Stimulated activated CD4-positive, alpha-beta T cell treated with anti-CD3 and anti-CD28 coated beads, Interleukin-12 subunit alpha, Interleukin-12 subunit beta, amount 100 ng/mL, for 4 hours (primary cell): Measurements from ENCODE around the gene POLR3C.
"Not testable (repeated sequence)": the region's sequence is repeated elsewhere in the genome, so short reads cannot be mapped to it uniquely, and the experiment has no call there.

ENCODE experiments used
- DNase-seq: peaks from one replicate; pipeline ENCODE4 v3.0.0-alpha.2; 2020

Gene POLR3C

DNA sequence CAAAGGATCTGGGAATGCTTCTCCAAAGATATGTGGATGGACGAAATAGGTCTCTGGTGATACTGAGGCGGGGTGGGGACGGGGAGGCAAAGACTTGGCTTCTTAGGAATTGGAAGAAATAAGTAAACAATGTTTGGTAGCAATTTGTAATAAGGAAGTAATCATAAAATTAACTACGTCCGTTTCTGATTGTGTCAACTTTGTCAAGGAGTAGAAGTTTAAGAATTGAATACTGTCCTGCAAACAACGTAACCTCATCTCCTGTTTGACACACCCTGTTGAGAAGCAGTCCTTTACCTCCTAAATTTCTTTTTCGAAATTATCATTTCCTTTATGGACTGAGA, 471 bp downstream of the POLR3C start:
- no peak for DNase-seq

DNA sequence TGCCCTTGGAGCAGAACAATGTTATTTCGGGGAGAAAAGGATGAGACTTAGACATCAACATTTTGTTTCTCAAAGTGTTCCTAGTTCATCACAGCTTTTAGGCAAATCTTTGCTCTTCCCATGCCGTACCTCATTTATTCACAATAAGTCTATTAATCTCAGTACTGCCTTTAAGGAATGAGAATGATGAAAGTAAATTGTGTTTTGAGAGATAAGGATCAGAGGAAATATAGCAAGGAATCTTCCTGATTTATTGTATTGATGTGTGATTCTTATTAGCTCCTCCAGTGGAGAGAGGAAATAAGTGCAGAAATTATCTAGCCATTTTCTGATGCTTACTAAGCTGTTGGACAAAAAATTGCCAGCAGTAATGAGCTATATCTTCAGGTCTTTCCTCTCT, 2.0 kb downstream of the POLR3C start:
- no peak for DNase-seq

DNA sequence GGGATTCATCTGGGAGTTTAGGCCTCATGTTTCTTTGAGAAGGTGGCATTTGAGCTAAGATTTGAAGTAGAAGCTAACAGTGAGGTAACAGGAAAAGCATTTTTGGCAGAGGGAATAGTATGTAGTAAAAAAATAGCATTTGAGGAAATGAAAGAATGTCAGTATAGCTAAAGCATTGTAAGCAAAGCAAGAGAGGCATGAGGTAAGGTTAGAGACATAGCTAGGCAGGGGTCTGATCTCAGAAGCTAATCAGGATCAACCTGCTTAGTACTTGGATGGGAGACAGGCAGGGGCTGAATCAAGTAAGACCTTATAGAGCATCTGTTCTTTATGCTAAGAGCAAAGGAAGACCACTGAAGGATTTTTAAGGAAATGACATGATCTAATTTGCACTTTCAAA, 4.0 kb downstream of the POLR3C start:
- DNase-seq = no peak

DNA sequence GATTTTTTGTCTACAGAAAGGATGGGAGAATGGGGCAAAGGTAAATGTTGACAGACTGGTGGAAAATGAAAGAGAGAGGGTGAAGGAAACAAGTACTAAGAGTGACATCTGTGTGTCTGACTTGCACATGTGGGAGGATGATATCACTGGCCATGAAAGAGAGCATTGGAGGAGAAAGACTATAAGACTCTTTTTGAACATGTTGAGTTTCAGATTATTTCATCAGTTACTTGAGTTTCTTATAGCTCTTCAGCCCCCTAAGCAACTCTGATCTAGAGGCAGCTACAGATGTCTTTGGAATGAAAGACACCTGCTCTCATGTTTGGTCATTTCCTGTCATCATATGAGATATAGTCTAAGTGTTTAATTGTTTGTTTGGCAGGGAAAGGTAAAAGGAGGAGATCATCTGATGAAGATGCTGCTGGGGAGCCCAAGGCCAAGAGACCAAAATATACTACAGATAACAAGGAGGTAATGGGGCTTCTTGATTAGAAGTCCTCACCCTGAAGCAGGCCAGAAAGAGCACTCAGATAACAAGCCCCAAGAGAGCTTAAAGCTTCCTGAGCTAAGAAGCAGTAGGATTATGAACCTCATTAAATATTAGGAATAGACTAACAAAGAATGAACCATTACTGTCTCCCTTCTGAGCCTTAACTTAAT, 4.5 kb downstream of the POLR3C start:
- DNase-seq = no peak

DNA sequence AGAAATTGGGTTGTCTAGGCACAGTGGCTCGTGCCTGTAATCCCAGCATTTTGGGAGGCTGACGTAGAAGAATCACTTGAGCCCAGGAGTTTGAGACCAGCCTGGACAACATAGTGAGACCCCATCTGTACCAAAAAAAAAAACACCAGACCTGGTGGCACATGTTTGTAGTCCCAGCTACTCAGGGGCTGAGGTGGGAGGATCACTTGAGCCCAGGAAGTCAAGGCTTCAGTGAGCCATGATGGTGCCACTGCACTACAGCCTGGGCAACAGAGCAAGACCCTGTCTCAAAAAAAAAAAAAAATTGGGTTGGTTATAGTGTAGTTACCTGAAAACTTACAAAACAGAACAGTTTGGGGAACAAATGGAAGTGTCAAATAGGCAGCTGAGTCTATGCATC, 6.8 kb downstream of the POLR3C start:
- DNase-seq = not testable (repeated sequence)

DNA sequence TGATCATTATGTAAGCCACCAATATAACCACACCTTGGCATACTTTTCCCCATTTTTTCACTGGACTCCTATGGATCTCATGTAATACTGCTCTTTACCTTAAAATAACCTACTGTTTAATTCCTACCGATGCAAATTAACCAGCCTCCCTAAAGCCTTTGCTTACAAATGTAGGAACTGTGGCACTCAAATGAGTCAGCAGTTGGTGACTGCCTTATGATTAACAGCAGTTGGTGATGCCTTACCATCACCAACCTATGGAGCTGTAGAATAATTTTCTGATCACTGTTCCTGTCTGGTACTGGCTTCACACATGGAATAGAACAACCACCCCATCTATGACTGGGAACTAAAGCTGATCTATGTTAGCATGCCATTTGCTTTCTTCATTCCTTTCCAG, 13.7 kb downstream of the POLR3C start:
- DNase-seq = no peak

DNA sequence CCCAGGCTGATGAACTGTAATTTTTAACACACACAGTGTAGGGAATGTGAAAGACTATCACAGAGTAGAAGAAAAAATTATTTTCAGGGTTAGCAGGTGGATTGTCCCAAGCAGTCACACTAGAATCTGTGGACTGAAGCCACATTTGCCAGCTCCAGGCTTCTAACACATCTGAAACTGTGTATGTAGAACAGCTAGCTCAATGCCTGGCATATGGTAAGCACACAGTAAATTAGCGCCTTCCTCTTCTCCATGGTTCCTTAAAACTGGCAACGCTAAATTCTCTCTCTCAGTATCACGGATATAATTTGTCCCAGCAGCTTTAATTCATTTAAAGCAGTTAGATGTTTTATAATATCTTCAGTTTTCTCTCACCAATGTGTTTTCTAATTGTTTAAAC, 19.0 kb downstream of the POLR3C start:
- no peak for DNase-seq

DNA sequence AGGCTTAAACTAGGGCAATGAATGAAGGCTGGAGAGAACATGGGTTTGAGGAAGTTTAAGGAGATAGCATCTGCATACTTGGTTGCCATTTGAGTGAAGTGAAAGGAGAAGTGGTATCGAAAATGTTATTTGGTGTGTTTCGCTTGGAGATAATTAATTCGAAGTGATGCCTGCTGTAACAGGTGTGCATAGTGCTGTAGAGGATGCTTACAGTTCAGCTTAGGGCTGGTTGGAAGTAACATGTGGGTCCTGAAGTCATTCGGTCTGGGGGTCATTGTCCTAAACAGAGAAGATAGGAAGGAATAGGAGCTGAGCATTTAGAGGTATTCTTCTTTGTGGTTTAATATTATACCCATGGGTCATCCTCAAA, 21.1 kb downstream of the POLR3C start:
- no peak for DNase-seq

DNA sequence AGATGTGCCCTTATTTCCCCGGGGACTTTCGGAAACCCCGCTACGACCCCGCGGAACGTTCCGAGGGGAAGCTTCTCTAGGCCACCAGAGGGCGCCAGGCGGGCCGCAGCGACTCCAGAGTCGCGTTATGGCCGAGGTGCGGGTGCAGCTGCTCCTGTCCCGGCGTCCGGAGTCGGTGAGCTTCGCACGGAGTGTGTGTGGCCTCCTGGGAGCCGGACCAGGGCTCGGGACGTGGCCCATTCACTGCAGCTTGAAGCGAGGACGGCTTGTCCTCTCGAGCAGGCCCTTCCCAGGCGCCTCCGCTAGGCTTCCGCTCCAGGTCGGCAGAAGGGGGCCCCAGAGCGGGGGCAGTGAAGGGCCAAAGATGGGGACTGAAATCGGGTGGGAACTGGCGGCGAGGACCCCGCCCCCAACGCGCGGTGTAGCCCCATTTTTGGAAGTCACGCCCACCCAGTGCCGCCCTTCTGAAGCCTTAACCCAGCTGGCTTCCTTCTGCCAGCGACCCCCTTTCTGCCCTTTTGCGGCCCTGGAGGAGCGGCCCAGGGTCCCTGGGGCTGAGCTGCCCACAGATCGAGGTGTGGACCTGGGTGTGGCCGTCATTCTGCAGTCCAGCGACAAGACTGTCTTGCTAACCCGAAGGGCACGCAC, 21.6 kb downstream of the POLR3C start, which contains the start of gene NUDT17:
Gene NUDT17 (plus strand): TSS at position 117 of the 648 bp plus-strand sequence. CDS start 11 bp downstream, at position 128.
- peak; percentile 75 for DNase-seq

DNA sequence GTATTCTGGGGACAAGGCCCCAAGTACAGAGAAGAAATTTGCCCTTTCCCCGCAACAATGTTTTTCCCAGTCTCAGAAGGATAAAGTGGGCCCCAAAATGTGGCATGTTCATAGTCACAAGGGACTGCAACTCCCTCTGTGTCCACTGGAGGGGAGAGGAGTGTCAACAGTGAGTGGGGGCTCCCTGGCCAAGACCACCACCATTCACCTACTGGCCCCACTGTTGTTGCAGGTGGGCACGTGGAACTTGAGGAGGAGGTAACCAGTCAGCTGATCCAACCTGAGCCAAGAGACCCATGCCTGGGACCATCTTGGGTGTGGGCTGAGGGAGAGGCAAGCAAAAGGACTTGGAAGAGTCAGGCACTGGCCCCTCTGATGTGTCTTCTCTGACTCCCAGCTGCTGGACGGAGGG, 22.2 kb downstream of the POLR3C start:
- DNase-seq = no peak

DNA sequence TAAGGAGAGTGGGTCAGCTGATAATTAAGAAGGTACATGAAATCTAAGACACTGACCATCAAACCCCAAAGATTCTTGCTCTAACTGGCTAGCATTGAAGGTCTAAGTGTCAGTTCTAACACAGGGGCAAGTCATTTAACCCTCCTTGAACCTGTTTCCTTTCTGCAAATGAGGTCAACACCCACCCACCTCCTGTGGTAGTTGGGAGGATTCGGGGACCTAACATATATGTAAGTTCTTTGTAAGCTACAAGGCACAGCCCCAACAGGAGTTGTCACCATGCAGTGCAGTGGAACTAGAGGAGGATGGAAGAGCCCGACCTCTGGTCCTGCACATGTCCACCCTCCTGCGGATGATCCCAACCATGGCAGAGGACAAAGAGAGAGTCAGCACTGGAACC, 23.8 kb downstream of the POLR3C start:
- DNase-seq = no peak

DNA sequence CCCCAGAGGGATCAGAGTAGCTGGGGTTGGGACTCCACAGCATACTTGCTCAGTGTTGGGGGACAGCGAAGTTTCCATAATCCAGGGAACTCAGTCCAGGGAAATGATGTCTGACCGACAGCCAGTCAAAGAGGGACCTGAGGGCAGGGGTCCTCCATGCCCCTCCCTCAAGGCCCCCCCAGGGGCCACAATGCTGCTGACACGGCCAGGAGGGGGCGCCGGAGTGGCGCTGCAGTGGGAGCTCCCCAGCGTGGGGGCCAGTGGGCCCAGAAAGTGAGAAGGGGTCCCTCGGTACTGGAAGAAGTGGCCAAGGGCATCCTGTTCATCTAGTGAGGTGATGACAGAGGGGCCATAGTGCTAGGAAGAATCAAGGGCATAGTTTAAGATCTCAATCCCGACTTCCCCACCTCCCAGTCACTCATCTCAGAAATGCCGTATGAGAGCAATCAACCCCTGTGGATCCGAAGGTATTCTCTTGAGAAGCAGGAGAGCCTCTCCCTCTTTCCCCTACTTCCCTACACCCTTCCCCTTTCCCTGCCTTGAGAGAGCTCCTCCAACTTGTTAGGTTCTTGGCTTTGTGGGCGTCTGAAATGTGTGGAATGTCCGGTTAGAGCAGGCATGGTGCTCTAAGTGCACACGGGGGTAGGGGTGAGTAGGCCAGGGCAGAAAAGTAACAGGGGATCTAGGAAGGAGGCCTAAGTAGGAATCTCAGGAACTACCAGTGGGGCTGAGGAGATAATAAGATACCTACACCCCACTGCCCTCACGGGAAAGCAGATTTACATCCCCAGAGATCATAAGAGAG, 25.6 kb downstream of the POLR3C start:
- DNase-seq = no peak

DNA sequence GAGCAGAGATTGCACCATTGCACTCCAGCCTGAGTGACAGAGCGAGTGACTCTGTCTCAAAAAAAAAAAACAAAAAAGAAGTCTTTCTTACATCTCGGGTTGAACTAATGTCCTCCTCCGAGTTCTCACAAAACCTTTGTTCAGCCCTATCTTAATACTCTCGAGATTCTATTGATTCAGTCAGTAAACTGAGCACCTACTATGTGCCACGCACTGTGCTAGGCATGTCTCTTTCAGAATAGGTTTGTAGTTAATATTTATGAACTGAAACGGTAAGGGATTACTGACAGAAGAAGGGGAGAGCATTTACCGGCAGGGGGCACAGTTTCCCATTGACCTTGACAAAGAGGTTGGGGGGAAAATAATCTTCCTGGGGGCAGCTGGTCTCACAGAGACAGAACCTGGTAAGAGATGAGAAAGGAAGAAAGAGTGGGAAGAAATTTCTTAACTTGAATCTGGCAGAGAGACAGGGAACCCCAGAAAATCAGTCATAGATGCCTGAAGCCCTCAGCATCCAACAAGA, 31.5 kb downstream of the POLR3C start:
- no peak for DNase-seq

DNA sequence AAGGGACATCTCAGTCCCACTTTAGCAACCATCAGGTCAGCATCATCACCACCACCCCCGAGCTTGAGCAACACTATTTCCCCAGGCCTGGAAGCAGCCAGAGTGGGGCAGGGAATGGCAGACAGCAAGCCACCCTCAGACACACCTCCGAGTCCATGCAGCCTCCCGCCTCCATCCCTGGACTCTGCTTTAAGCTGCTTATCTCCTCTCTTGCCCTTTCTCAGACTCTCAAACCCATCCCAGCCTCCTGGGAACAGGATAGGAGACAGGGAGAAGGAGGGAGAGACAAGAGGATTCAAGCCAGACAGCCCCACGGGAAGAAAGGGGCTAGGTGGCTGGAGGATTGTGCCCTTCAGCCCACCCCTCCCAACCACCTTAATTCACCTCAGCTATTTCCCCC, 33.2 kb downstream of the POLR3C start:
- DNase-seq = no peak

DNA sequence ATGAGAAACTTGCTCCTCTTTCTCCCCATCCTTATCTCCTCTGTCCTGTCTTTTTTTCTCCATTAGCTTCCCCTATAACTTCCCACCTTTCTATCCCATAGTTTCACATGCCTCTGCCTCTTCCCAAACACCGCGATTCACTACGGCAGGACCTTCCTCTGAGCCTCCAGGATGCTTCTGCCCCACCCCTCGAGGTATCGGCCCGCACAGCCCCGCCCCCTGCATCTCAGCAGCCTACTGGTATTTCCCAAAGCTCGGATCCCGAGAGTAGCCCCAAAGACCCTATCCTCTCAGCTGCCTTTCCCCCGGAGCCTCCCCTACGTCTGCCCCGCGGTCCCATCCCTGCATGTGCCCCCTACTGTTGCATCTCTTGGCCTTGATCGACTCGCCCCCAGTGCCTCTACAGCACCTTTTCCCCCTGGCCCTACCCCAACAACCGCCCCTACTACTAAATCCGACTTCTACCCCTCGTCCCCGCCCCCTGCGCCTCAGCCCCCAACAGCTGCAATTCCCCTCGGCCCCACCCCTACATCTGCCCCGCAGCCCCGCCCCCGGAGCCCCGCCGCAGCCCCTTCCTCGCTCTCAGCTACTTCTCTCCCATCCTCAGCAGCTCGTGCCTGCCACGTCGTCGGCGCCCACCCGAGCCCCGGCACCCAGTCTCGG, 34.4 kb downstream of the POLR3C start:
- DNase-seq = peak; percentile 68

DNA sequence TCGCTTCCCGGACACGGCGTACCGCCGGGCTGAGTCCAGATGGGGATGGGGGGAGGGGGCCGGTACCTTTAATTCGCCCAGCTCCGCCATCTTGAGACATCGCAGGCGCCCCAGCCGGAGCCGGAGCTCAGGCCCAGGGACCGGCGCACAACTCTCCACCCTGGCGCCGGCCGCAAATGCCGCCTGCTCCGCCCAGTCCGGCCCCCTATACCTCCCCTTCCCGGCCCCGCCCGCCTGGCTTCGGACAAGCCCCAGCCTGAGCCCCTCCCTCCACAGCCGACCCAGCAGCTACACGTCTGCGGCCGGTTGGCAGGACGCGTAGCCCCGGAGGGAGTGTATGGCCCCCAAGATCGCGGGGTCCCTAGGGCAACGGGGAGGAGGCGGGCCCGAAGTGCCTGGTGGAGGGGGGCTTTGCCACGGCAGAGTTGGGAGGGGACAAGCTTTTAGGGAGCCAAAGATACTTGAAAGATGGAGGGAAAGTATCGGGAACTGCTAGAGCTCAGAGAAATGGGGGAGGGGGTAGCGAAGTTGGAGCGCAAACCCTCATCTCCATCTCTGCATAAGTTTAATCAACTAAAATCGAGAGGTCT, 35.0 kb downstream of the POLR3C start, which contains the start of gene PIAS3:
Gene PIAS3 (minus strand): TSS at position 181 of the 590 bp plus-strand sequence. CDS start 91 bp downstream, at position 90.
- DNase-seq = peak; percentile 81

DNA sequence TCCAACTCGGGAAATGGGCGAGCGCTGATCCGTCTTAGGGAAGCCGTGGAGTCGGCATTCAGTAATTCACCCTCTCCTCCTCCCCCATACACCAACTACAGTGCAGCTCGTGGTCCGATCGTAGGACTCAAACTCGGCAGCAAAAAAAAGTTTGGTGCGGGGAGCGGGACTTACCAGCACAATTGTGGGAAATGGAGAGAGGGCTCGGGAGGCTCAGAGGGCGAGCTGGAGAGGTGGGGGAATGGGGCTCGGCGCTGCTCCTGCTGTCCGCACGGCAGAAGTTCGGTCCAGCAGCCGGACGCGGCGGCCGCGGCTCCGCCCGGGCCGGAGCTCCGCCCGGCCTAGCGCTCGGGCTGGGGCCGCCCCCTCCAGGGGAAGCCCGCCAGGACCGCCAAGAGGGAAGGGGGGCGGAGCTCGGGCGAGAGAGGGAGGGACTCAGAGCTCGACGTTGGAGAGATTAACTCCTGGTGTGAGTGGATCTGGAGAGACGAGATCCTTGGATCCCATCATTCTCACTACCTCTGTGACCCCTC, 35.6 kb downstream of the POLR3C start:
- peak; percentile 73 for DNase-seq

DNA sequence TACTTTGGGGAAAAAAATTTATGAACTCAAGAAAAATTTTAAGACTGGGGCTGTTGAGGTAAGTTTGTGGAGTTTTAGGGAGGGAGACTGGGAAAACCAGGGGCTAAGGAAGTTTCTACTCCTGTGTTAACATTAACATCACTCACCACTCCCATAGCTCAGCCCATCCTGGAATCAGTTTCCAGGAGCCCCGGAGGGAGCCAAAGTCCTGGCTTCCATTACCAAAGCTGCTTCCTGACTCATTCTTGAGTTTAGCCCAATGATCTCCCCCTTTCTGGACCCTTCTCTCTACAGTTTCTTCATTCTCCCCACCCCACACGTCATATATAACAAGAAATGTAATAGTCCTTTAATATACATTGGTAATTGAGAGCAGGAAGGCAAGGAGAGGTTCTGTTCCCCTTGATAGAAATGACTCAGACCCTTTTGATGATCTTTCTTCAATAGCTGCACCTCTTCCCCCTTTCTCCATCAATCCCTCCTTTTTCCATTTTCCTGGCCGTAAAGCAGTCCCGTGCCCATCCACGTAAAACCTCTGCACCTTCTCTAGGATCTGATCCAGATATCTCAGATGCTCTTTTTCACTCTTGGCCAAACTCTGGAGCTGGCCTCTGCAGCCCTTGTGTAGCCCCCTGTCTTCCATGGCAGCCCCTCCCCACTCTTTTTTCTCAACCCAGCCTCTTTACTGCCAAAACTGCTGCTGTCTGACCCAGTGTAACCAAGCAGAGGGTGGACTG, 39.5 kb downstream of the POLR3C start:
- DNase-seq = no peak

DNA sequence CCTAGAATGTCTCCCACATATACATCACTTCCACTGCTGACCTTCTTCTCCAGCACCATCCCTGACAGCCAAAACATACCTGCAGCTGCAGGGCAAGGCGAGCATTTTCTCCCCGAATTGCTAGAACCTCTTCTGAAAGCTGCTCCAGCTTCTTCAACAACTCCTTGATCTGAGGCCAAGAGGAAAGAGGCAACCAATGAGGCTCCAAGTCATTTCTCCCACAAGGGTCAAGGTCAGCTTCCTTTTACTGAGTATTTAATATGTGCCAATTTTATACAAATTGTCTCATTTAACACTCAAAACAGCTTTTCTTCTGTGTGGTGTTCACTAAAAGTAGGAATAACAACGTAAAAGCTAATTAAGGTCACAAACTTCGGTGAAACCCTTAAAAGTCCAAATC, 44.2 kb downstream of the POLR3C start:
- DNase-seq = no peak

DNA sequence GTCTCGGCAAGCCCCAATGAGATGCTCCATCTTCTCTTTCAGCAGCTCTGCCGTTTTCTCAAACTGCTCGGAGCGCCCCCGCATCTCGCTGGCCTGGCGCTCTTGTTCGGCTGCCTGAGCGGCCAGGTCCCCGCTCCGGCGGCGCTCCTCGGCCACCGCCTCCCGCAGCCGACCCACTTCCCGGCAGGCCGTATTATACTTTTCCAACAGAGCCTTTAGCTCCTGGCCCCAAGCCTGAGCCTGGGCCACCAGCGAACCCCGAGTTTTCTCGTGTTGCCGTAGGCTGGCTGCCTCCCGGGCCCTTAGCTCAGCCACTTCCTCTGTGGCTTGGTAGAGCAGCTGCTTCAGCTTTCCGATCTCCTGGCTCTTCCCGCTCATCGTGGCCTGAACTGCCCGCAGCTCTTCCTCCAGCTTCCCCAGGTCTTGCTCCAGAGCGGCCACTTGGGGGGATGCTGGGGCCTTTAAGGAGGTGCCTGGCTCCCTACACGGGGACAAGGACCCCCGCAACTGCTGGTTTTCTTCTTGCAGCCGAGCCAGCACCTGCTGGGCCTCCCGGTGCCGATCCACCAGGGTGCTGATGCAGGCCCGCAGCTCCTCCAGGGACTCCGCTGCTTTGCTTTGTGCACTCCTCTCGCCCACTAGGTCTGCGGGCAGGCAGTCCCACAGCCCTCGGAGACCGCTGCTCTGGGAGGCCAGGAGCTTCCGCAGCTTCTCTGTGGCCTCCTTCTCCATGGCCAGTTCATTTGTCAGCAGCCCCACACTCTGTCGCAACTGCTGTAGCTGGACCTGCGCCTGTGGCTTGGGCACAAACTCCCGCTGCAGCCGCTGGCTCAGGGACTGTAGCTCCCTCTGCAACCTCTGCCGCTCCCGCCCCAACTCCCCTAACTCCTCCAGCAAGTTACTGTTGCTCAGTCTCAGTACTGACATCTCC, 48.3 kb downstream of the POLR3C start:
- peak; percentile 32 for DNase-seq

DNA sequence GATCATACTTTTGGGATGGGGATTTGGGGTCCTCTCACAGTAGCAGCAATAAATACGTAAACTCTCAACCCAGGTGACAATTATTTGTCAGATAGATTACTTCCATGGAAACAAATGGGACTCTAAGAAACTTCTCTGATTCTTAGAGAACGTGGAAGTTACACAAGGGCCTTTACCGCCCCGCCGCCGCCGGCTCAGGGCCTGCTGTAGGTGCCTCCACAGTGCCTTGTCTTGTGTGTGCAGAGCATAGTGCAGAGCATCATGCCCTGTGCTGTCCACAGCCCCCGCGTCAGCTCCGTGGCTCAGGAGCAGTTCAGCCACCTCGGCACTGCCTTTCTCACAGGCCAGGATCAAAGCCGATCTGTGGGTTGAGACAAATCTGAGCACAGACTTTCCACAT, 50.6 kb downstream of the POLR3C start:
- DNase-seq = no peak
